ENCODE results near the gene RSBN1.
"Not testable (repeated sequence)": the region's sequence is repeated elsewhere in the genome, so short reads cannot be mapped to it uniquely, and the experiment has no call there.

RSBN1 gene

GRCh38 chr1:113744114-113744513 lies 68.2 kb downstream of the RSBN1 start:
- no peak for DNase-seq (ENCODE audit: low read depth in 2 of 2)

- no peak for DNase-seq (ENCODE audit: low read depth in 2 of 2)
Observed at GRCh38 chr1:113742515-113742914, 69.8 kb downstream of the RSBN1 start.

GRCh38 chr1:113734357-113735055 lies 77.8 kb downstream of the RSBN1 start:
- DNase-seq (ENCODE audit: low read depth in 2 of 2) = no peak

GRCh38 chr1:113732802-113733201 lies 79.5 kb downstream of the RSBN1 start:
- no peak for DNase-seq (ENCODE audit: low read depth in 2 of 2)

- DNase-seq (ENCODE audit: low read depth in 2 of 2) = no peak
Observed at GRCh38 chr1:113721010-113721409, 91.3 kb downstream of the RSBN1 start.

- DNase-seq (ENCODE audit: low read depth in 2 of 2) = not testable (repeated sequence)
Observed at GRCh38 chr1:113718621-113719020, 93.7 kb downstream of the RSBN1 start.

- not testable (repeated sequence) for DNase-seq (ENCODE audit: low read depth in 2 of 2)
Observed at GRCh38 chr1:113717506-113717905, 94.8 kb downstream of the RSBN1 start.

GRCh38 chr1:113714606-113715269 lies 97.5 kb downstream of the RSBN1 start:
- no peak for DNase-seq (ENCODE audit: low read depth in 2 of 2)

Data from activated CD8-positive, alpha-beta memory T cell treated with anti-CD3 and anti-CD28 coated beads for 4 hours (primary cell).